ENCODE results near the gene PRR4.

PRR4 gene, protein sequence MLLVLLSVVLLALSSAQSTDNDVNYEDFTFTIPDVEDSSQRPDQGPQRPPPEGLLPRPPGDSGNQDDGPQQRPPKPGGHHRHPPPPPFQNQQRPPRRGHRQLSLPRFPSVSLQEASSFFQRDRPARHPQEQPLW

DNA sequence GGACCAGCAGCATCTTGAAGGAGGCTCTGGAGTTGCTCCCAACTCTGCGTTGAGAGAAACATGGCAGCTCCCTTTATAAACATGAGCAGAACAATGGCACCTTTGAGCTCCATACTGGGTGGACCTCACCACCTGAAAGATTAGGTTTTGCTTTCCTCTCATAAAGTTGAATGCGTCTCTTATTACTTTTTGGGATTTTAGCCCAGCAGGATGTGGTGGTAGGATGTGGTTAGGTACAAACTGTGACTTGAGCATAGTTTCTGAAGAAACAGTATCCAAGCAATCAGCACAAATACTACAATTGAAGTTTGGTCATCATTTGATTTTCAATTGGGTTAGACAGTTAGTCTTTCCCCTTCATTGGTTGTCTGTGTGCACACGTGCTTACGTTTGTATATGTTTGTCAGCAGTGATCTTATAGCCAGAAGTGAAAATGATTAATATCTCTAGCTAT lies at the start of gene PRR4:
PRR4 (minus strand) TSS at position 51 of the 454 bp plus-strand sequence; CDS start at position 13, 38 bp downstream.
- DNase-seq (ENCODE audit: low read depth), result no peak

DNA sequence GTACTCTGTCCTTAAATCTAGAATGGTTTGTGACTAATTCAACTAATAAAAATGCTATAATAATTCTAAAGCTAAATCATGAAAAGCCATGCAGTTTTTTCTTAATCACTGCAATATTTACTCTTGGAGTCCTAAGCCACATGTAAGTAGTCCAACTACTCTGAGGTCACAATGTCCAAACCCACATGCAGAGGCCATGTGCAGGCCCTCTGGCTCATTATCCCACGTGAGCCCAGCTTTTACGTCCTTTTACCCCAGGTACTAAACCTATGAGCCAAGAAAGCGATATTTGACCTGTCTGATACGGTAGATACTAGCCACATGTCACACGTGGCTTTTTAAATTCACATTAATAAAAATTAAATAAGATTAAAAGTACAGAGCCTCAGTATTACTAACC lies 47.6 kb upstream of the PRR4 start:
- DNase-seq (ENCODE audit: low read depth), result no peak

DNA sequence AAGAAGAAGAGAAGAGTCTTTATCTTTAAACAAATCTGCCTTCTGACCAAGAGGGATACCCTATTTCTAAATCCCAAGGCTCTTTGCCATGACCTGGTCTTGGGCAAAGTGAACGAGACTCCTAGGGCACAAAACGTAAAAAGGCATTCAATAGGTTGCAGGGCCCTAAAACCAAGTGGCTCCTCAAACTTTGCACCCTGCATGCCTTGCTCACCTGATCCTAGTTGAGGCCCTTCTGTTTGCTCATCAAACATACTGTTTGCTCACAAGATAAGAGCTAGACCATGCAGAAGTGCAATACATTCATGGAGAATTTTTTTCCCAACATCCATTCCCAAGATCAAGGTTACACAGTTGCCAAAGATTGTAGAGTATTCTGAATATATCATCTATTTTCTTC lies 42.7 kb upstream of the PRR4 start:
- no peak for DNase-seq (ENCODE audit: low read depth)

DNA sequence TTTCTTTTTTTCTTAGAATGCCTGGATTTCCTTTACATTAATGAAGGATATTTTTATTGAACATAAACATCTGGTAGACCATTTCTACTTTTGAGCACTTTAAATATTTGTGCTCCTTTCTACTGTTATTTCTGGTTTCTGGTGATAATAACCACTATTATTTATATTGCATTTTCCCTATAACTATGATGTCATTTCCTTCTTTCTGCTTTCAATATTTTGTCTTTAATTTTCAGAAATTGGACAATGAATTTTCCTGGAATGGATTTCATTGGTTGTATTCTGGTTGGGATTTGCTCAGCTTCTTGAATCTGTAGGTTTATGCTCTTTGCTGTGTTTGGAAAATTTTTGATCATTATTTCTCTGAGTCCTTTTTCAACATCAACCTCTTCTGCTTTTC lies 40.0 kb upstream of the PRR4 start:
- DNase-seq (ENCODE audit: low read depth), result no peak

DNA sequence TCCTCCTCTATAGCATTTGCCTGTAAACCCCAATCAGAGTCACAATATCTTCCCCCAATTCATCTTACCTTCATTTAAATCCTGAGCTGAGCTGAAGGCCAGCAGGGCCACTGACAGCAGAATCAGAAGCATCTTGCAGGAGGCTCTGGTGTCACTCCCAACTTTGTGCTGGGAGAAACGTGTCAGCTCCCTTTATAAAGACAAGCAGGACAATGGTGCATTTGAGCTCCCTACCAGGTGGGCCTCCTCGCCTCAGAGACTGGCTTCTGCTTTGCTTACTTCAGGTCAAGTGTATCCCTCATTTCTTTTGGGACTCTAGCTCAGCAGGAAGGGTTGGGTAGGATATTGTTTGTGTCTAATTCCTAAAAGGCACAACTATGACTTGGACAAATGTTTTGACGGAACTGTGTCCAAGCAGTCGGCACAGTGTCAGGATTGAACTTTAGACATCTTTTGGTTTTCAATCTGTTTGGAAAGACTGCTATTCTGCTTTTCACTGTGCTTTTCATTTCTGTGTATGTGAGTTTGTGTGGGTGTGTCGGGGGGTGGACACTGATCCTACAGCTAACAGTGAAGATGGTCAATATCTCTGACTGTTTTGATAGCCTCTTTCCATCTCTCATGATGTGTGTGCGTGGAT lies 34.9 kb upstream of the PRR4 start, which contains the start of gene PRH1:
PRH1 (minus strand) TSS at position 170 of the 640 bp plus-strand sequence; CDS start at position 132, 38 bp downstream.
- DNase-seq (ENCODE audit: low read depth), result no peak

DNA sequence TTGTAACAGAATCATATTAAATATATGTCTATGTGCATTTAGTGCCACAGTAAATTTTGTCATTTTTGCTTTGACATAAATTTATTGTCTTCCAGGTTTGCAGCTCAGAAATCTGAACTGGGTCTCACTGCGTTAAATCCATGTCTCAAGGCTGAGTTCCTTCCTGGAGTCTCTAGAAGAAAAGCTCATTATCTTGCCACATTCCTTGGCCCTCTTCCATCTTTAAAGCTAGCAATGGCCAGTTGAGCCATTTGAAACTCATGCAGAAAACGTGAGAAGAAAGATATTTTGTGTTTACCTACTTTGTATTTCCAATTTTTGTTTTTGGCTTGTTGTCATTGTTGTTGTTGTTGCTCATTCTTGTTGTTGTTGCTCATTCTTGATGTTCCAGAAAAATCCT lies 24.1 kb upstream of the PRR4 start:
- no peak for DNase-seq (ENCODE audit: low read depth)

DNA sequence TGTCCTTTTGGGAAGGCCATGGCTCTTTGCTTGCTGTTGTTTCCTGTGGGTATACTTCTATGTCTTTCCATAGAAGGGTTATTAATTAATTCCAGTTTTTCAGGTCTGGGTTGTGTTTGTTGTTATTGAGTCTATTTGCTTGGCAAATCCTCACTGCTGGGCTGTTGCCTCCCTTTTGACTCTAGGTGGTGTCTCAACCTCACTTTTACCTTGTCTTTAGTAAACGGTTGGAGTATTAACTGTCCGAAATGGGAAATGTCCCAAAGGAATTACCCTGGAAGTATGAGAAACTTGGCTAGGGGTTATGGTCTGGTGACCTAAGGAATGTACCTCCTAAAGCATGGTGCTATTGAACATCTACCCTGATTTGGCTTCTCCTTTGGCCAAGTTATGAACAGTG lies 18.1 kb upstream of the PRR4 start:
- DNase-seq (ENCODE audit: low read depth), result no peak

DNA sequence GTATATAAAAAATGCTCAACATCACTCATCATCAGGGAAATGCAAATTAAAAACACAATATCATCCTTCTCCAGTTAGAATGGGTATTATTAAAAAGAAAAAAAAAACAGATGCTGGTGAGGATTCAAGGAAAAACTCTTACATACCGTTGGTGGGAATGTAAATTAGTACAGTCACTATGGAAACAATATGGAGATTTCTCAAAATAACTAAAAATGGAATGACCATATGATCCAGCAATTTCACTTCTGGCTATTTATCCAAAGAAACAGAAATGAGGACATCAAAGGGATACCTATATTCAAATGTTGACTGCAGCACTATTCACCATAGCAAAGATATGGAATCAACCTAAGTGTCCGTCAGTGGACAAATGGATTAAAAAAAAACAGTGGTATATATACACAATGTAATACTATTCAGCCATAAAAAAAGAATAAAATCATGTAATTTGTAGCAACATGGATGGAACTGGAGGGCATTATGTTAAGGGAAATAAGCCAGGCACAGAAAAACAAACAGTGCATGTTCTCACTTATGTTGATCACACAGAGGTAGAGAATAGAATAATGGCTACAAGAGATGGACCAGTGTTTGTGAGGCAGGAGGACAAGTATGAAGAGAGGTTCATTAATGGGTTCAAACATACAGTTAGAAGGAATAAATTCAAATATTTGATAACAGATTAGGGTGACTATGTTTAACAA lies 14.4 kb upstream of the PRR4 start:
- no peak for DNase-seq (ENCODE audit: low read depth)

DNA sequence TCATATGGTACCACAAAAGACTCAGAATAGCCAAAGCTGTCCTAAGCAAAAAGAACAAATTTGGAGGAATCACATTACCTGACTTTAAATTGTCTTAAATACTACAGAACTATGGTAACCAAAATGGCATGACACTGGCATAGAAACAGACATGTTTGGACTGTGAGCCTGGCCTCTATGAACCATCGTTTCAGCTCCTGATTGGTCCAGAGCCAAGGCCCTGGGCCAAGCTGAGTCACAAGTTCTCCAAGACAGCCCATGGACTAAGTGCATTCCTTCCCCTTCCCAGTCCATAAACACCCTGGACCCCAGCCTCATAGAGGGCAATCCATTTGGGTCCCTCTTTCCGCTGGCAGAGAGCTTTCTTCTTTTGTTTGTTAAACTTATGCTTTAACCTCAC lies 12.1 kb upstream of the PRR4 start:
- DNase-seq (ENCODE audit: low read depth), result no peak

DNA sequence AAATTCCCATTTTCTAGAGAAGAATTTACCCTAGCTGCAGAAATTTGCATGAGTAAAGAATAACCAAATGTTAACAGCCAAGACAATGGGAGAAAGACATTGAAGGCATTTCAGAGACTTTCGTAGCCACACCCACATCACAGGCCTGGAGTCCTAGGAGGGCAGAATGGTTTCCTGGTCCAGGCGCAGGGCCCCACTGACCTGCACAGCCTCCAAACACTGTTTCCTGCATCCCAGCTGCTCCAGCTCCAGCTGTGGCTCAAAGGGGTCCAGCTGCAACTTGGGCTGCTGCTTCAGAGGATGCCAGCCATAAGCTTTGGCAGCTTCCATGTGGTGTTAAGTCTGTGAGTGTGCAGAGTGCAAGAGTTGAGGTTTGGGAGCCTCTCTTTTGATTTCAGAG lies 6.5 kb upstream of the PRR4 start:
- no peak for DNase-seq (ENCODE audit: low read depth)

DNA sequence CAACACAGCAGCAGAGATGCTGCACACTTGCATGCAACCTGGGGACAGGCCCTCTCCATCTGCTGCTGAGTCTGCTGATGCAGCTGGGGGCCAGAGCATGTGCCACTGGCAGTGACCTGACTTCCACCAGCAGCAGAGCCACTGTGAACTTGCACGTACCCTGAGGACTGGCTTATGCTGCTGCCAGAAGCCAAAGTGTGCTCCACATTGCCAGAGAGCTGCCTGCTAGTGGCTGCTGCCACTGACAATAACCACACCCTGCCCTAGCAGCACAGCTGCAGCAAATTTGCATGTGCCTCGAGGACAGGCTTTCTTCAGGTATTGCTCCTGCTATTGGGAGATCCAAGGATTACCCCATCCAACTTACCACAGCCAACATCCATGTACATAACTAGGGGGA lies 4.5 kb upstream of the PRR4 start:
- no peak for DNase-seq (ENCODE audit: low read depth)

DNA sequence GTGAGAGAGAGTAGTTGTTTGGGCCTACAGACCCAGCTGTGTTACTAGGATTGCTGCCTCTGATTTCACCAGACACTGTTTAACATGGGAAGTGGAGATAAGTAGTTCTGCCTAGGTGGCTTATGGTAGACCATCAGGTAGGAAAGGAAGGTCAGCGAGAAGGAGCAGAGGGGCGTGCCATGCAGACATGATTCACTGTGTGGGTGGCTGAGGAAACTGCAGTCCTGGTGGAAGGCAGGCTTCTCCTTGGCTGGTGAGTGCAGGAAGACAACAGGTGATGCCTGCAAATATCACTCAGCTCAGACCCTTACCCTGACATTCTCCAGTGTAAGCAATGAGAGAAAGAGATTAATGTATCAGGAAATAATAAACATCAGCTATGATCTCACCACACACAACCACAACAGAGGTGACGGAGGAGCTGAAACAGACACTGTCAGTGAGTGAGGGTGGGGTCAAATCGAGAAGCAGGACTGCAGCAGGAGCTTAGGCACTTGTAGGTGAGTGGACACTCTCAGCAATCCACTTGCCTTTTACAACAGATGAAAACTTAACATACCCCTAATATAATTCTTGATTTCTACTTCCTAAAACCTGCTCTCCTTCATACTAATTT lies 2.1 kb upstream of the PRR4 start:
- no peak for DNase-seq (ENCODE audit: low read depth)

DNA sequence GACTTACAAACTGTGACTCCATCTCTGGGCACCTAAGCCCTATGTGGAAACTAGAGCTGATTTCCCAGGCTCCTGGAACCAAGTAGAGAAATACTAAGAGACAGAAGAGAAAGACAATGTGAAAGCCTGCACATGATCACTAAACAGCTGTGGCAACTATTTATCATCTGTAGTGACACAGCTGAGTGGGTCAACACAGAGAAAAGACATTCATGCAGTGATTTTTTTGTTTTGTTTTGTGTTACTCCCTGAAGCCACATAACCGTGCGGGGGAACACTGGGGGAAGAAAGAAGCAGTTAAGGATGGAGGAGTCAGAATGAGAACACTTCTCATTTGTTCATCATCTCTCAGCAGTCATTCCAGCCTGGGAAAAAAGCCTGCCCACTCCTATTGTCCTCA lies 1.5 kb downstream of the PRR4 start:
- DNase-seq (ENCODE audit: low read depth), result no peak

DNA sequence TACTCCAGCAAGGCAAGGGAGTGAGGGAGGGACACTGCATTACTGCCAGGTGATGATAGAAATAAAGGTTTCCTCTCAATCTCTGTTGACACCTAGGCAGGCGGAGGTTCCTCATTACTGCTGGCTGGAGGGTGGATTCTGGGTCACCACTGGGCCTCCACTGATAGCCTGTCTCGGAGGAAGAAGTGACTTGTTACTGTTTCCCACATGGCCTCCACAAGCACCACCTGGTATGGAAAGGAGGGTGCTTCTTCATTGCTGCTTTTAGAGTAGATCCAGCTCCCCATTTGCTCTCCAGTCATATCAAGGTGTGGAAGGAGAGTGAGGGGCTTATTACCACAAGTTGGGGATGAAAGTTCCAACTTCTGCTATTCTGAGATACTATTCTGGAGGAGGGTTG lies 6.4 kb downstream of the PRR4 start:
- DNase-seq (ENCODE audit: low read depth), result no peak

DNA sequence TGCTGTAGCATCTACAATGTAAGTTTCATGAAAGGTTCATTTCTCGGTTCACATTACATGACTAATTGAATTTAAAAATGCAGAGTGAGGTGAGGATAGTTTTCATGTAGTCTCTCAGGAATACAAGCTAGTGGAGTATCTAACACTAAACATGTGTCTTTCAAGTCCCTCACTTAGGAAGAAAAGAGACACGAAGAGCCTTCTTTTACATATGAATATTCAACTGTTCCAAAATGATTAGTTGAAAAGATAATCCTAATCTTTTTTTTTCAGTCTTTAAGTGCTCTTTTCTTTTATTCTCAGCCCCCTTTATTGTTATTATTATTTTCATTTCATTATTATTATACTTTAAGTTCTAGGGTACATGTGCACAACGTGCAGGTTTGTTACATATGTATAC lies 10.8 kb downstream of the PRR4 start:
- DNase-seq (ENCODE audit: low read depth), result no peak

DNA sequence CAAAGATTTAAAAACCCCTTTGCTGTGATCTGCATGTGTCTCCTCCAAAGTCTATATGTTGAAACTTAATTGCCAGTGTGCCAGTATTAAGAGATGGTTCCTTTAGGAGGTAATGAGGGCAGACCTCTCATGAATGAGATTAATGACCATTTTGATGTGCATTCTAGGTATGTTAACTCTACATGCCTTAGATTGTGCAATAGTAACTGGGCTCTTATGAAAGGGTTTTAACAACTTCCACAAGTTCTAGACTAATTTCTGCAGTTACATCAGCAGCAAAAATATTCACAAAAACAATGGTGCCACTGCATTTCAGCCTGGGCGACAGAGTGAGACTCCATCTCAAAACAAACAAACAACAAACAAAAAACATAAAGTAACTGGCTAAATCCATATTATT lies 19.3 kb downstream of the PRR4 start:
- DNase-seq (ENCODE audit: low read depth), result no peak

DNA sequence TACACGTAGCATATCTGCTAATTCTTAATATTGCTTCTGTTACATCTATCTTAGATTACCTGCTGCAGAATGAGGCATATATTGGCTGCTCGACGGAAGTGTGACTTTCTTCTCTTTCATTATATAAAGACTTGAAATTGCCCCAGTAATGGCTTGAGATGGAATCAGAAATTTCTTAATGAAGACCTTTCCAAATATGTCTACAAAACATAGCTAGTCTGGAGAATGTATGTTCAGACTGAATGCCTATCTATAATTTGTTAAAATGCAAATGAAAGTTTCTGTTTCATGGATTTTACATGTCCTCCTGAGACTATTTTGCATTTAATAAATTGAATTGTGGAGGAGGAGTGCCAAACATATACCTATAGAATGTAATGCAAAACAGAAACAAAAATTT lies 23.0 kb downstream of the PRR4 start, which contains the start of gene TAS2R10:
TAS2R10 (minus strand) TSS at position 101 of the 400 bp plus-strand sequence; CDS start at position 12, 89 bp downstream.
- no peak for DNase-seq (ENCODE audit: low read depth)

DNA sequence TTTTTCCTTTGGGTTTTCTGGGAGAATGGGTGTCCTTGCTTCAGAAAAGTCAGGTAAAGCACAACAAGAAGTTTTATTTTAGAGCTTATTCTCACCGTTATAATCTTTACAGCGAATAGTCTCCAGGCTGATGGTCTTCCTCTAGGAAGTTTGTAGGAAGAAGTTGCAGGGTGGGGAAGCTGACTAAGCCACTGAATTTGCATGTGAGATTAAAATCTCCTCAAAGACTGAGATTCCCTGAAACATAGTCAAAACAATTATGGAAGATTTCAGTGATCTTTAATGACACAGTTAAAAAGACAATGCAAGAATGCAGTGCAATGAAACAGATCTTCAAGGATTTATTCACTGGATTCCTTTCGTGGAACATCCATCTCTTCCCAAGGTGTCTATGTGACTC lies 24.3 kb downstream of the PRR4 start:
- no peak for DNase-seq (ENCODE audit: low read depth)

DNA sequence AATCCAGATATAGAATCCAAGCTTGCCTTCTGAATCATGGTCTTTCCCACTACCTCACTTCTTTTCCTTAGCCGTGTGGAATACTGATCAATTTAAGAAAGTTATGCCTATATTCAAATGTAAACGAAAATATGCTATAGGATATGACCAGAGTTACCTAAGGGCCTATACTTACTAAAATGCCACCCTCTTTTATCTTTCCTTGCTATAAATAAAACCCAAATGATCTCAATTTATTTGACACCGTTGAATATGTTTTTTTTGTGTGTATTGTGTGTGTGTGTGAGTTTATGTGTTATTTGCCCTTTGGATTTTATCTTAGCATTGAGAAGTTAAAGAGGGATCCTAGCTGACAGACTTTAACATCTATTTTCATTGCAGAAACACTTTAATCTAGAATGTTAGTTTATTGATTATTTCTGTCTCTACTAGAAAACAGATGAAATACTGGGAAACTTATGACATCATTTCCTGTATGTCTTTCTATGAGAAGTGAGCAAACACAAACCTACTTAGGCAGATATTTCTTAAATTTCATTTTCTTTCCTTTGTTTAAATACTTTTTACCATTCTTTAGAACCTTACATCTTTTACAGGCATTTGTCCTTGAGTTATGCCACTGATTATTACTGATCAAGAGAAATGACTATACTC lies 37.3 kb downstream of the PRR4 start:
- DNase-seq (ENCODE audit: low read depth), result no peak

DNA sequence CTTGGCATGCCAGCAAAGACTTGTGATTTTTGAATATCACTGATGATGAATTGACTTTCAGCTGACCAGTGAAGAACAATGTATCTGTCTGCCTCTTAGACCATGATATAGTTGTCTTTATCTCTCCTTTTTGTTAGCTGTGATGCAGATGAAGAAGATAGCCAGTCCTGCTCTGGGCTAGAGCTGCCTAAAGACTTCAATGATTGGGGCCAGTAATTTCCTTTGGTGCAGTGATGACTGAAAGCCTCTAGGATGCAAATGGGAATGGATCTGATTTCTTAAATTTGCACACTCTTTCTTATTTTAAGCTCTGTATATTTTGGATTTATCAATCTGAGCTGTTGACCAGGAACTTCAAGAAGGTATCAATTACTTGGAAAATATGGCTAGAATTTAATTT lies 39.2 kb downstream of the PRR4 start, which contains the start of gene TAS2R9:
TAS2R9 (minus strand) TSS at position 101 of the 400 bp plus-strand sequence; CDS start at position 8, 93 bp downstream.
- no peak for DNase-seq (ENCODE audit: low read depth)

DNA sequence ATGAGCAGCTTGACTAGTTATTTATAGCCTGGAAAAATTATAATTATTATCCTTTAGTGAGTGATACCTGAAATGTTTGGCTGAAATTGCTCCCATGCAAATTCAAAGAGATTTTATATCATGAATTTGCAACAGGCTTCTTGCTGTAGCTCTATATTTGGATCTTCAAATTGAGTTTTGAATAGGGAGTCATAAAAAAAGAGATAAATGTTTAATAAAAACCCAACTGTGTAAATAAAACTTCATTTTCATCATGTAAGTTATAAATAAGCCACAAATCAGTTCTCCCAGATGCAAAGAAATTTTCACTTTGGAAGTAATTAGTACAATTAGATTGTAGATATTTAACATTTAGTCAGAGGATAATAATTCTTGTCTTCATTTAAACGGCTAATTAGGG lies 42.1 kb downstream of the PRR4 start, which contains the start of gene TAS2R8:
TAS2R8 (minus strand) TSS at position 101 of the 400 bp plus-strand sequence. CDS start 306 bp downstream, outside the sequence.
- DNase-seq (ENCODE audit: low read depth), result no peak

DNA sequence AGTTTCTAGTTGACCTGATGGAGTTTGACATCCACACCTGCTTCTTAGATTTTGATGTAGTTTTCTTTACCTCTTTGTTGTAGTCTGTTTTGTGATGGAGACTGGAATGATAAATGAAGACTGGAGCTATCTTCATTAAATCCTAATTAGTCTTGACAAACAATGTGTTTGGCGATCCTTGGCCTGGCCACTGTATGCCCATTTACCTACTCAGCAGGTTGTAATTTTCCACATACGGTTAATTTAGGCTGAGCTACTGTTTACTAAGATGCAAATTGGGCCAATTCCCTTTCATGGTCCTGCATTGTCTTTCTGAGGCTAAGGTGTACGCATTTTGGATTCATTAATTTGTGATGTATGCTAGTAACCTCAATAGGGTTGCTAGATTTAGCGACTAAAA lies 46.7 kb downstream of the PRR4 start, which contains the start of gene TAS2R7:
TAS2R7 (minus strand) TSS at position 41 of the 400 bp plus-strand sequence. CDS start 57 bp downstream, outside the sequence.
- DNase-seq (ENCODE audit: low read depth), result no peak
